Measurements from ENCODE around the gene HYAL1. TPM values are rescaled to one million over a fixed set of nuclear protein-coding genes. Genes with fewer than 3 reads are reported as not detected.
A peak's percentile ranks its signal among the peaks of the same experiment; 100 is the strongest.
"Not testable (repeated sequence)": the region's sequence is repeated elsewhere in the genome, so short reads cannot be mapped to it uniquely, and the experiment has no call there.

The HYAL1 gene
- total and polyA plus RNA-seq, 9 donors, result 0.86 to 2.5 (median 1.7) TPM

DNA sequence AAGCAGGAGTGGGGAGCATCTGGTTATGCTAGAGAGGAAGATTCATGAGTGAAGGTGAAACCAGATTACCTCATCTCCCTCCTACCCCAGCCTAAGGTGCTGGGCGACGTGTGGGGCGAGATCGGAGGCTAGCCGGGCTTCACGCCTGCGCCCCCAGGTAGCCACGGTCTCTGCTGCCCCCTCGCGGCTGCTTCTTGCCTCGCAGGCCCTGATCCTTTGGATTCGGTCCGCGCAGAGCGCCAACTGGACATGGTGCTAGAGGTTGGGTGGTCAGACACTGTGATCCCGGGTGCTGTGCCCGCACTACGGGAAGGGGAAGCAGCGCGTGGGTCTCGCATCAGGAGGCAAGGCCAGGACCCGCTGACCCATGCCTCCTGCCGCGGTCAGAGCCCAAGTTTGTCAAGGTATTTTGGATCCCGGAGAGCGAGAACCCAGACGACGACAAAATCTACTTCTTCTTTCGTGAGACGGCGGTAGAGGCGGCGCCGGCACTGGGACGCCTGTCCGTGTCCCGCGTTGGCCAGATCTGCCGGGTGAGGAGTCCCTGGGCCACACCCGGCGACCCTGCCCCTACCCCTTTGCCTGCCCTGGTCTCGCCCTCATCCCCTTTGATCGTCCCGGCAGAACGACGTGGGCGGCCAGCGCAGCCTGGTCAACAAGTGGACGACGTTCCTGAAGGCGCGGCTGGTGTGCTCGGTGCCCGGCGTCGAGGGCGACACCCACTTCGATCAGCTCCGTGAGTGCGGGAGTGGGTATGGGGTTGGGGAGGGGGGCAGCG is 30.3 kb downstream of the HYAL1 start:
- peak; percentile 82 for DNase-seq
- peaks cover 49% of the 10 kb centered on the region for H3K4me1 ChIP-seq (ENCODE audit: control insufficient read depth, insufficient read depth, low read length)

DNA sequence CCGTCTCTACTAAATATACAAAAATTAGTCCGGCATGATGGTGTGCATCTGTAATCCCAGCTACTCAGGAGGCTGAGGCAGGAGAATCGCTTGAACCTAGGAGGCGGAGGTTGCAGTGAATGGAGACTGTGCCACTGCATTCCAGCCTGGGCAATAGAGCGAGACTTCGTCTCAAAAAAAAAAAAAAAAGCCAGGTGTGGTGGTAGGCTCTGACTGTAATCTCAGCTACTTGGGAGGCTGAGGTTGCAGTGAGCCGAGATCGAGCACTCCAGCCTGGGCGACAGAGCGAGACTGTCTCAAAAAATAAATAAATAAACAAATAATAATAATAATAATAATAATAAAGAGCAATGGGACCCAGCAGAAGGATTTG is 30.9 kb downstream of the HYAL1 start:
- 77% methylated on average over 2 of the region's 10 CpGs for WGBS (ENCODE audit: insufficient coverage)
- H3K4me1 ChIP-seq (ENCODE audit: control insufficient read depth, insufficient read depth, low read length), result peaks cover 53% of the 10 kb centered on the region
- not testable (repeated sequence) for H3K27ac ChIP-seq (ENCODE audit: low read length); H3K9me3 ChIP-seq (replicated peaks; ENCODE audit: control insufficient read depth, low read depth, low read length); DNase-seq; H3K4me3 ChIP-seq (ENCODE audit: low read length)
- peaks cover 34% of the 10 kb centered on the region for H3K36me3 ChIP-seq (ENCODE audit: control insufficient read depth, insufficient read depth, low read length)
- peaks cover 43% of the 10 kb centered on the region for H3K27me3 ChIP-seq (ENCODE audit: control insufficient read depth, insufficient read depth, low read length)

More for the DNA sequence above, 30.3 kb downstream of the HYAL1 start:
- peaks cover 34% of the 10 kb centered on the region for H3K36me3 ChIP-seq (ENCODE audit: control insufficient read depth, insufficient read depth, low read length)
- H3K27me3 ChIP-seq (ENCODE audit: control insufficient read depth, insufficient read depth, low read length), result peaks cover 43% of the 10 kb centered on the region
- H3K4me3 ChIP-seq (ENCODE audit: low read length), result peak overlapping the region; percentile 25
- no peak overlapping the region for H3K27ac ChIP-seq (ENCODE audit: low read length)
- no peaks in the 10 kb centered on the region for H3K9me3 ChIP-seq (replicated peaks; ENCODE audit: control insufficient read depth, low read depth, low read length)
- WGBS (ENCODE audit: insufficient coverage), result 10% methylated on average over 58 of the region's 61 CpGs

DNA sequence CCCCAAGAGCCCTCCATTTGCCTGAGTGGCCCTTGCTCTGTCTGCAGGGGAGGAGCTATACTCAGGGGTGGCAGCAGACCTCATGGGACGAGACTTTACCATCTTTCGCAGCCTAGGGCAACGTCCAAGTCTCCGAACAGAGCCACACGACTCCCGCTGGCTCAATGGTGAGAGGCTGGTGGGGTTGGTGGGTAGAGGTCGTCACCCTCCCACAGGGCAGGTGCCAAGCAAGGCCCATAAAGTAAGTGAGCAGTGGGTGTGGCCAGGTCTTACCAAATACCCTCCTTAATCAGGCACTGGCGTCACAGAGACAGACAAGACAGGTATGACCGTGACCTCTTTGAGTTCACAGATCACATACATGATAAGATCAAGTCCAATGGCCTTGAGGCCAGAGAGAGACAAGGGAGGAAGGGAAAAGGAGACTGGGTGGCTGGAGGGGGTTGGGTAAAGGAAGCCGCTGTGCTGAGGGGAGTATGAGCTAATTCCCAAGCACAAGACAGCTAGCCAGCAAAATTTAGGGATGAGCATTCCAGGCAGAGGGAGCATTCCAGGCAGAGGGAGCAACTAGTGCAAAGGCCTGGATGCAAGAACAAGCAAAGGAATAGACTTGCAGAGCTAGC is 31.9 kb downstream of the HYAL1 start:
- Histone ChIP-seq H3K36me3 (ENCODE audit: control insufficient read depth, insufficient read depth, low read length) (peaks cover 29% of the 10 kb centered on the region), H3K27ac (ENCODE audit: low read length) (peak overlapping the region; percentile 7), H3K4me1 (ENCODE audit: control insufficient read depth, insufficient read depth, low read length) (peaks cover 64% of the 10 kb centered on the region), H3K9me3 (replicated peaks; ENCODE audit: control insufficient read depth, low read depth, low read length) (no peaks in the 10 kb centered on the region), H3K27me3 (ENCODE audit: control insufficient read depth, insufficient read depth, low read length) (peaks cover 35% of the 10 kb centered on the region), H3K4me3 (ENCODE audit: low read length) (no peak overlapping the region)
- 76% methylated on average over 6 of the region's 10 CpGs for WGBS (ENCODE audit: insufficient coverage)
- no peak for DNase-seq

DNA sequence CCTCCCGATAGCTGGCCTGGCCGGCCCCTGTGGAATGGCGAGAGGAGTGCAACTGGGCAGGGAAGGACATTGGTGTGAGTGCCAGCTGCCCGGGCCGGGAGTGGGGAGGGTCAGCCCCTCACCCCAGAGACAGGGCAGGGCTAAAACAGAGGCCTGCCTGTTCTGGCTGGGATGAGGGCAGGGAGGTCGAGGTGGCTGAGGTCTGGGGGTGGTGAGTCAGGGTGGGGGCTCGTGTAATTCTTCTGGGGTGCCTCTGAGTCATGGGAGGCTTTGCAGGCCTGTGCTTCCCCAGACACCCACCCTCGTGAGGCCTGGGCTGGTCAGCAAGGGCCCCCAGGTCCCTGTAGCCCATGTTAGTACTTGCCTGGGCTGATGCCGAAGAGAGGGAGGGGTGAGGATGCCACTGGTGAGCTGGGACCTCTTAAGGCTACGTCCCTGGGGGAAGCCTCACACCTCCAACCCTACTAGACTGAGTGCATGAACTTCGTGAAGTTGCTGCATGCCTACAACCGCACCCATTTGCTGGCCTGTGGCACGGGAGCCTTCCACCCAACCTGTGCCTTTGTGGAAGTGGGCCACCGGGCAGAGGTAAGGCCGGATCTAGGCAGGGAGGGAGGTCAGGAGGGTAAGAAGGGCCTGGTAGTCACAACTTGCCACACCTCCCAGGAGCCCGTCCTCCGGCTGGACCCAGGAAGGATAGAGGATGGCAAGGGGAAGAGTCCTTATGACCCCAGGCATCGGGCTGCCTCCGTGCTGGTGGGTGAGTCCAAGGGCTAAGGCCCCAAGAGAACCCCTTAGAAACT is 32.8 kb downstream of the HYAL1 start:
- H3K27me3 ChIP-seq (ENCODE audit: control insufficient read depth, insufficient read depth, low read length), result peaks cover 27% of the 10 kb centered on the region
- H3K36me3 ChIP-seq (ENCODE audit: control insufficient read depth, insufficient read depth, low read length), result peaks cover 28% of the 10 kb centered on the region
- H3K4me1 ChIP-seq (ENCODE audit: control insufficient read depth, insufficient read depth, low read length), result peaks cover 72% of the 10 kb centered on the region
- peak overlapping the region; percentile 38 for H3K4me3 ChIP-seq (ENCODE audit: low read length)
- no peak for DNase-seq
- peak overlapping the region; percentile 84 for H3K27ac ChIP-seq (ENCODE audit: low read length)
- WGBS (ENCODE audit: insufficient coverage), result 77% methylated on average over 9 of the region's 19 CpGs
- H3K9me3 ChIP-seq (replicated peaks; ENCODE audit: control insufficient read depth, low read depth, low read length), result no peaks in the 10 kb centered on the region

DNA sequence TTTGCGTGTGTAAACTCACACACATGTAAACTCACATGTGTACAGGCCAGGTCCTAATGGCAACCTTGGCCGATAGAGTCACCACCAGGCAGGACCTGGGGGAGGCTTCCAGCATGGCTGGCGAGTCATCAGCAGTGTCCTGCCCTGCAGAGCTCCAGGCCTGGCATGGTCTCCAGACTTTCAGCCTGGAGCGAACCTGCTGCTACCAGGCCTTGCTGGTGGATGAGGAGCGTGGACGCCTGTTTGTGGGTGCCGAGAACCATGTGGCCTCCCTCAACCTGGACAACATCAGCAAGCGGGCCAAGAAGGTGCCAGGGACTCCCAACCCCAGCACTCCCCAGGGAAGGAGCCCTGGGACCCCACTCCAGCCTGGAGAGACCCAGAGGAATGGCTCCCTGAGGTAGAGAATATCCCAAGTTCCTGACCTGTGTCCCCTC is 33.4 kb downstream of the HYAL1 start:
- Histone ChIP-seq H3K27me3 (ENCODE audit: control insufficient read depth, insufficient read depth, low read length) (peaks cover 21% of the 10 kb centered on the region), H3K4me3 (ENCODE audit: low read length) (peak overlapping the region; percentile 38), H3K4me1 (ENCODE audit: control insufficient read depth, insufficient read depth, low read length) (peaks cover 77% of the 10 kb centered on the region), H3K9me3 (replicated peaks; ENCODE audit: control insufficient read depth, low read depth, low read length) (no peaks in the 10 kb centered on the region), H3K36me3 (ENCODE audit: control insufficient read depth, insufficient read depth, low read length) (peaks cover 22% of the 10 kb centered on the region), H3K27ac (ENCODE audit: low read length) (peak overlapping the region; percentile 84)
- 89% methylated on average over 4 of the region's 8 CpGs for WGBS (ENCODE audit: insufficient coverage)
- no peak for DNase-seq

DNA sequence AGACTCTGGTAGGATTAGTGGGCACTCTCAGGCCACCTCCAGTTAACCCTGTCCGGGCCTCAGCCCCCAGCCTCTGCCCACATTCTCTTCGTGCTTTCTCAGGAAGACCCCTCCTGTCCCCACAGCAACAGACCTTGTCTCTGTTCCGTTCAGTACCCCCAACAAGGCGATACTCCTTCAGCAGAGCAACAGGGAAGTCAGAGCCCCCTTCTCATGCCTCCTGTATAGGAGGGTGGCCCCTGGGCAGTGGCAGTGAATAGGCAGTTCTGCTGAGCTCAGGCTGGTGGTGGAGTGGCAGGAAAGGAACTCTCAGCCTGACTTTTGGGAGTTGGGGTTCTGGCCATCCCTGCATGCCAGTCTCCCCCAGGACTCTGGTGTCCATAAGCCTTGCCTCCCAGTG is 33.9 kb downstream of the HYAL1 start:
- H3K4me1 ChIP-seq (ENCODE audit: control insufficient read depth, insufficient read depth, low read length), result peaks cover 82% of the 10 kb centered on the region
- peak overlapping the region; percentile 38 for H3K4me3 ChIP-seq (ENCODE audit: low read length)
- no CpG with 5 or more reads among the region's 4 CpGs for WGBS (ENCODE audit: insufficient coverage)

GRCh38 chr3:50268703-50269451 is 34.5 kb downstream of the HYAL1 start, which contains the start of gene SEMA3B:
SEMA3B (plus strand) TSS chr3:50269147; CDS start chr3:50269241, 94 bp downstream.
- WGBS (ENCODE audit: insufficient coverage), result 31% methylated on average over 16 of the region's 21 CpGs
- H3K27me3 ChIP-seq (ENCODE audit: control insufficient read depth, insufficient read depth, low read length), result peaks cover 10% of the 10 kb centered on the region
- peaks cover 16% of the 10 kb centered on the region for H3K36me3 ChIP-seq (ENCODE audit: control insufficient read depth, insufficient read depth, low read length)
- H3K9me3 ChIP-seq (replicated peaks; ENCODE audit: control insufficient read depth, low read depth, low read length), result no peaks in the 10 kb centered on the region
- no peak for DNase-seq
- peaks cover 87% of the 10 kb centered on the region for H3K4me1 ChIP-seq (ENCODE audit: control insufficient read depth, insufficient read depth, low read length)
- H3K4me3 ChIP-seq (ENCODE audit: low read length), result peak within 1 kb of the TSS; percentile 38
- H3K27ac ChIP-seq (ENCODE audit: low read length), result peak within 1 kb of the TSS; percentile 96

More for the DNA sequence above, 33.9 kb downstream of the HYAL1 start:
- DNase-seq, result no peak
- H3K27ac ChIP-seq (ENCODE audit: low read length), result peak overlapping the region; percentile 84
- no peaks in the 10 kb centered on the region for H3K9me3 ChIP-seq (replicated peaks; ENCODE audit: control insufficient read depth, low read depth, low read length)
- peaks cover 16% of the 10 kb centered on the region for H3K27me3 ChIP-seq (ENCODE audit: control insufficient read depth, insufficient read depth, low read length)
- peaks cover 17% of the 10 kb centered on the region for H3K36me3 ChIP-seq (ENCODE audit: control insufficient read depth, insufficient read depth, low read length)

DNA sequence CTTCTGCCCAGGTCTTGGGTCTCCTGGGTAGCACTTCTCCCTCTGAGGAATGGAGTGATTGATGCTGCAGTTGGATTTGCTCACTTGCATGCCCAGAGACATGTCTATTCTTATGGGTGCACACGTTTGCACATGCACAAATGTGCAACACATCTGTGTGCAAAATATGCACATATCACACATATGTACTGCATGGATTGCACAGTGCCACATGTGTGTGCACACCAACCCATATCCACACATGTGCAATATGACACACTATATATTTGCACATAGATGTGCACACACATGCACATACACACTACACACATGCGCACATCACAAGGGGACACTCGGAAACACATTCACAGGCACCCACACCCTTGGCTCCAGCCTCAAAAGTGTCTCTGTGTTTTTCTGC is 35.1 kb downstream of the HYAL1 start:
- 53% methylated on average over 2 of the region's 3 CpGs for WGBS (ENCODE audit: insufficient coverage)
- no peak for DNase-seq
- H3K36me3 ChIP-seq (ENCODE audit: control insufficient read depth, insufficient read depth, low read length), result peaks cover 13% of the 10 kb centered on the region
- peaks cover 90% of the 10 kb centered on the region for H3K4me1 ChIP-seq (ENCODE audit: control insufficient read depth, insufficient read depth, low read length)
- peaks cover 4% of the 10 kb centered on the region for H3K27me3 ChIP-seq (ENCODE audit: control insufficient read depth, insufficient read depth, low read length)
- peak overlapping the region; percentile 31 for H3K4me3 ChIP-seq (ENCODE audit: low read length)
- H3K9me3 ChIP-seq (replicated peaks; ENCODE audit: control insufficient read depth, low read depth, low read length), result no peaks in the 10 kb centered on the region
- peak overlapping the region; percentile 96 for H3K27ac ChIP-seq (ENCODE audit: low read length)

DNA sequence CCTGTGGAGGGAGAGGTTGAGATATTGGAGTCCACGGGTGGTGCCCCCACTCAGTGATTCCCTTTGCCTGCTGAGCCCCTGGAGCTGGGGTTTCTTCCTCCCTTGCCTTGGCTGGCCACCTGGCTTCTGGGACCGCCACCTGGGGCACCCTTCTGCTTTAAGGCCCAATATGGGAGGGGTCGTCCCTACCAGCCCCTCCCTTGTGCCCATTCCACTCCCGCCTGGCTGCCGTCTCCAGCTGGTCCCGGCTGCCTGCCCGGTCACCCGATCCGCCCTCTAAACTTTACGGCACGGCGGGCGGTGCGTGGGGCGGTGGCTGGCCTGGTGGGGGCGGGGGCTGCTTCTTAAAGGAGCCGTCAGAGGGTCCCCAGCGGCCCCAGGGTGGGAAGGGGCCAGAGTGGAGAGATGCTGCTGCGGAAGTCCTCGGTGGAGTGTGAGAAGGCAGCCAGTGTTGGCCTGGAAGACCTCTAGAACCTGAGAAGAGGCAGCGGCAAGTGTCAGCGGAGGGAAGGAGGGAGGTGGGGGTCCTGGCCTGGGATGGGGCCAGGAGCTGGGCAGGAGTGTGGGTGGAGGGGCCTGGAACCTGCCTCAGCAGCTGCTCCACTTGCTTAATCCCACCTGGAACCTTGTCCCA is 36.0 kb downstream of the HYAL1 start:
- H3K4me3 ChIP-seq (ENCODE audit: low read length), result peak overlapping the region; percentile 31
- 2% methylated on average over 17 of the region's 22 CpGs for WGBS (ENCODE audit: insufficient coverage)
- H3K27ac ChIP-seq (ENCODE audit: low read length), result peak overlapping the region; percentile 96
- peaks cover 16% of the 10 kb centered on the region for H3K36me3 ChIP-seq (ENCODE audit: control insufficient read depth, insufficient read depth, low read length)
- peak; percentile 84 for DNase-seq
- H3K9me3 ChIP-seq (replicated peaks; ENCODE audit: control insufficient read depth, low read depth, low read length), result no peaks in the 10 kb centered on the region
- peaks cover 94% of the 10 kb centered on the region for H3K4me1 ChIP-seq (ENCODE audit: control insufficient read depth, insufficient read depth, low read length)
- no peaks in the 10 kb centered on the region for H3K27me3 ChIP-seq (ENCODE audit: control insufficient read depth, insufficient read depth, low read length)
